ENCODE data around the gene POLDIP3. TPM values are rescaled to one million over a fixed set of nuclear protein-coding genes. Genes with fewer than 3 reads are reported as not detected.
A peak's percentile ranks its signal among the peaks of the same experiment; 100 is the strongest.

The POLDIP3 gene
- total RNA-seq, 2 experiments from 2014 or later, result 77.2 to 80.6 TPM

- peak overlapping the region; percentile 99 for H3K27ac Mint-ChIP-seq
- ChIA-PET CTCF (no interaction called here), POLR2A (interaction anchor here (1.0 to 4.2 kb wide), 4 partner anchors 11 to 450 kb away, joined by 3 to 52 read pairs (median 4); partner anchors contain the start of gene POLDIP3)
- H3K27me3 Mint-ChIP-seq (ENCODE audit: low read depth), result peaks cover 2% of the 10 kb centered on the region
- DNase-seq (no peak), ATAC-seq (no peak)
- peaks cover 24% of the 10 kb centered on the region for H3K4me1 Mint-ChIP-seq (ENCODE audit: low read depth)
- H3K9me3 Mint-ChIP-seq (ENCODE audit: insufficient read depth), result no peaks in the 10 kb centered on the region
- peaks cover 4% of the 10 kb centered on the region for H3K36me3 Mint-ChIP-seq (ENCODE audit: low read depth)
- H3K4me3 Mint-ChIP-seq, result peak overlapping the region; percentile 92
Observed at GRCh38 chr22:42648017-42648367, 33.3 kb upstream of the POLDIP3 start.

GRCh38 chr22:42646569-42647525, 32.2 kb upstream of the POLDIP3 start:
- peaks cover 2% of the 10 kb centered on the region for H3K27me3 Mint-ChIP-seq (ENCODE audit: low read depth)
- H3K4me1 Mint-ChIP-seq (ENCODE audit: low read depth), result peaks cover 26% of the 10 kb centered on the region
- no peak overlapping the region for H3K4me3 Mint-ChIP-seq
- no peak overlapping the region for H3K27ac Mint-ChIP-seq
- ChIA-PET POLR2A (interaction anchor here (1.0 to 4.2 kb wide), 4 partner anchors 13 to 451 kb away, joined by 3 to 52 read pairs (median 4); partner anchors contain the start of gene POLDIP3), CTCF (interaction anchor here (0.6 kb wide), 1 partner anchor 26 kb away, joined by 3 read pairs; no protein-coding TSS in a partner anchor)
- no peaks in the 10 kb centered on the region for H3K9me3 Mint-ChIP-seq (ENCODE audit: insufficient read depth)
- DNase-seq (no peak), ATAC-seq (no peak)
- H3K36me3 Mint-ChIP-seq (ENCODE audit: low read depth), result peaks cover 4% of the 10 kb centered on the region

- Mint-ChIP-seq H3K27ac (no peak overlapping the region), H3K27me3 (ENCODE audit: low read depth) (peaks cover 2% of the 10 kb centered on the region), H3K4me3 (no peak overlapping the region), H3K9me3 (ENCODE audit: insufficient read depth) (no peaks in the 10 kb centered on the region), H3K4me1 (ENCODE audit: low read depth) (peaks cover 26% of the 10 kb centered on the region), H3K36me3 (ENCODE audit: low read depth) (peaks cover 4% of the 10 kb centered on the region)
- no peak for DNase-seq
- POLR2A ChIA-PET, result interaction anchor here (1.0 to 4.2 kb wide), 3 partner anchors 13 to 31 kb away, joined by 4 to 52 read pairs (median 4); partner anchors contain the start of gene POLDIP3
- ATAC-seq, result no peak
- CTCF ChIA-PET, result no interaction called here
Observed at GRCh38 chr22:42645938-42646568, 31.4 kb upstream of the POLDIP3 start.

DNA sequence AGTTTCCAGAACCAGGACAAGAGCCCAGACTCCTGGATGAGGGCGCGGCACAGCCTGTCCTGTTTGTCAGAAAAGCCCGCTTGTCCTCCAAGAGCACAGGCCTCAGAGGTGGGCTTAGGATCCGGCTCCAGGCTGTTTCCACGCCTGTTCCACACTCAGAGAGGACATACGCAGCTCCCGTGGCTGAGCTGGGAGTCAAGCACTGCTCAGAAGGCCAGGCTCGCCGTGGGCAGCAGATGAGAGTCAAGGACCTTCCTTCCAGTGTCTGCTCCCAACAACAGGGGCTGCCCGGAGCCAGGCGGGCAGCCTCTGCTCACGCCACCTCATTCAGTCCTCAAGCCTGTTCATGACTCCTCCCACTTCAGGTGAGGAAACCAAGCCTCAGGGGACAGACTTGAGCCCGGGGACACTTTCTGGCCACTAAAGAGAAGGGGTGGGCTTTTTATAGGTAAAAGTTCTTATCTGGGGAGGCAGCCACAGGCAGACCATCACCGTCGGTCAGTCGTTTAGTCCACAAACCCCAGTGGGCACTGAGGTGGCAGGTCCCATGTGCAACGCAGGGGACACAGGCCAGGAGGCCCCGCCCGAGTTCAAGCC, 30.8 kb upstream of the POLDIP3 start:
- H3K27ac Mint-ChIP-seq, result no peak overlapping the region
- H3K9me3 Mint-ChIP-seq (ENCODE audit: insufficient read depth), result no peaks in the 10 kb centered on the region
- no peaks in the 10 kb centered on the region for H3K27me3 Mint-ChIP-seq (ENCODE audit: low read depth)
- CTCF ChIA-PET, result no interaction called here
- H3K4me3 Mint-ChIP-seq, result no peak overlapping the region
- DNase-seq (no peak), ATAC-seq (no peak)
- peaks cover 4% of the 10 kb centered on the region for H3K36me3 Mint-ChIP-seq (ENCODE audit: low read depth)
- H3K4me1 Mint-ChIP-seq (ENCODE audit: low read depth), result peaks cover 29% of the 10 kb centered on the region
- POLR2A ChIA-PET, result no interaction called here

DNA sequence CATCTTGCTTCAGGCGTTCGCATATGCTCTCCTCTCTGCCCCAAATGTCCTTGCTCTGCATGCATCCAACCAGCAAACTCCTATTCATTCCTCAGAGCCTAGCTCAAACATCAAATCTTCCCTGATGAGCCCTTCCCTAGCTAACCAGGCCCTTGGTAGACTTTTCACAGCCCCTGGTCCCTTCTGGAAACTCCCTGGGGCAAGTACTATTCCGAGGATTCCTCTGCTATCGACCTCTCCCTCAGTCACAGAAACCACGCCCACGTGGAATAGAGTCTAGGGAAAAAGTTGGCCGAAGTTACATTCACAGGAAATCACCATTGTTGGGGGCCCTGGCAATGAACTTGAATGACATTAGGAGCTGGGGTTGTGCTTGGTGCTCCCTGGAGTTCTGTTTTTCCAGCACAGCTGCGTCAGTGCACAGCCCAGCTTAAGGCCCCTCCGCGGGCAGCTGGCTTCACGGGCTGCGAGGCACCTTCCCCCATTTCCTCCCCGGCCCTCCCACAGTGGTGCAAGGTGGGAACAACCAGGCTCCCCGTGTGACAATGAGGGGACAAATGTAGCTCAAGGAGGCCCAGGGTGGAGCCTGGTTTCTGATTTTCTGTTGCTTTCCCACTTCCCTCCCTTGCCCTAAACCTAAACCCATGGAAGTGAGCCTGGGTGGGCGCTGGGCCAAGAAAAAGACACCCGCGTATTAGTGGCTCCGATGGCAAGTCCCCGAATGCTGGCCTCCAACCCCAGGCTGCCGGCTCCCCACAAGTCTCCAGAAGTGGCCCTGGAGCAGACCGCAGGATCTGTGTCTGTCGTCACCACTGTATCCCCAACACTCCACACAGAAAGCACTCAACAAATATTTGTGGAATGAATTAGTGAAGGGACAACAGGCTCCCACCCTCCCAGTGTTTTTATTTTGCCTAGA, 30.0 kb upstream of the POLDIP3 start:
- ATAC-seq (no peak), DNase-seq (no peak)
- Mint-ChIP-seq H3K27me3 (ENCODE audit: low read depth) (no peaks in the 10 kb centered on the region), H3K27ac (no peak overlapping the region), H3K36me3 (ENCODE audit: low read depth) (peaks cover 4% of the 10 kb centered on the region), H3K4me1 (ENCODE audit: low read depth) (peaks cover 34% of the 10 kb centered on the region), H3K9me3 (ENCODE audit: insufficient read depth) (no peaks in the 10 kb centered on the region), H3K4me3 (no peak overlapping the region)
- ChIA-PET CTCF (no interaction called here), POLR2A (interaction anchor here (4.9 kb wide), 1 partner anchor 30 kb away, joined by 33 read pairs; the partner anchor contains the start of gene POLDIP3)

- H3K36me3 Mint-ChIP-seq (ENCODE audit: low read depth), result peaks cover 4% of the 10 kb centered on the region
- ChIA-PET CTCF (interaction anchor here (2.1 kb wide), 1 partner anchor 22 kb away, joined by 11 read pairs; no protein-coding TSS in a partner anchor), POLR2A (interaction anchor here (4.9 kb wide), 1 partner anchor 29 kb away, joined by 33 read pairs; the partner anchor contains the start of gene POLDIP3)
- no peaks in the 10 kb centered on the region for H3K27me3 Mint-ChIP-seq (ENCODE audit: low read depth)
- no peak for DNase-seq
- ATAC-seq, result no peak
- no peak overlapping the region for H3K4me3 Mint-ChIP-seq
- no peaks in the 10 kb centered on the region for H3K9me3 Mint-ChIP-seq (ENCODE audit: insufficient read depth)
- H3K27ac Mint-ChIP-seq, result no peak overlapping the region
- H3K4me1 Mint-ChIP-seq (ENCODE audit: low read depth), result peaks cover 32% of the 10 kb centered on the region
Observed at GRCh38 chr22:42643634-42644421, 29.1 kb upstream of the POLDIP3 start.

- H3K4me3 Mint-ChIP-seq, result no peak overlapping the region
- ATAC-seq, result no peak
- H3K36me3 Mint-ChIP-seq (ENCODE audit: low read depth), result peaks cover 3% of the 10 kb centered on the region
- peak overlapping the region; percentile 10 for H3K27ac Mint-ChIP-seq
- CTCF ChIA-PET, result interaction anchor here (2.1 kb wide), 1 partner anchor 22 kb away, joined by 11 read pairs; no protein-coding TSS in a partner anchor
- peaks cover 31% of the 10 kb centered on the region for H3K4me1 Mint-ChIP-seq (ENCODE audit: low read depth)
- H3K27me3 Mint-ChIP-seq (ENCODE audit: low read depth), result no peaks in the 10 kb centered on the region
- no peaks in the 10 kb centered on the region for H3K9me3 Mint-ChIP-seq (ENCODE audit: insufficient read depth)
- no peak for DNase-seq
- POLR2A ChIA-PET, result interaction anchor here (4.9 kb wide), 1 partner anchor 28 kb away, joined by 33 read pairs; the partner anchor contains the start of gene POLDIP3
Observed at GRCh38 chr22:42642806-42643633, 28.3 kb upstream of the POLDIP3 start.

DNA sequence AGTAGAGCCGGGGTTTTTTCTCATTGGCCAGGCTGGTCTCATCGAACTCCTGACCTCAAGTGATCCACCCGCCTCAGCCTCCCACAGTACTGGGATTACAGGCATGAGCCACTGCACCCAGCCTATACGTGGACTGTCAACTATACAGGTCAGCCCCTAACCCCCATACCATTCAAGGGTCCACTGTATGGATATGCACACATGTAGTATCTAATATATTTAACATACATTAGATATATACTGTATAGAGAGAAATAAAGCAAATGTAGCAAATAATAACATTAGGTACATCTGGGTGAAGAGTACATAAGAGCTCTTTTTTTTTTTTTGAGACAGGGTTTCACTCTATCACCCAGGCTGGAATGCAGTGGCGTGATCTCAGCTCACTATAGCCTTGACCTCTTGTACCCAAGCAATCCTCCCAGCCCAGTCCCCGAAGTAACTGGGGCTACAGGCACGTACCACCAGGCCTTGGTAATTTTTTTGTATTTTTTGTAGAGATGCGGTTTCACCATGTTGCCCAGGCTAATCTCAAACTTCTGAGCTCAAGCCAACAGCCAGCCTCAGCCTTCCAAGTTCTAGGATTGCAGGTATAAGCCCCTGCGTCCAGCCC, 27.2 kb upstream of the POLDIP3 start:
- H3K27ac Mint-ChIP-seq, result no peak overlapping the region
- DNase-seq, result no peak
- H3K36me3 Mint-ChIP-seq (ENCODE audit: low read depth), result peaks cover 3% of the 10 kb centered on the region
- CTCF ChIA-PET, result interaction anchor here (2.1 kb wide), 1 partner anchor 20 kb away, joined by 11 read pairs; no protein-coding TSS in a partner anchor
- no peaks in the 10 kb centered on the region for H3K27me3 Mint-ChIP-seq (ENCODE audit: low read depth)
- peaks cover 22% of the 10 kb centered on the region for H3K4me1 Mint-ChIP-seq (ENCODE audit: low read depth)
- no peak for ATAC-seq
- no peak overlapping the region for H3K4me3 Mint-ChIP-seq
- POLR2A ChIA-PET, result interaction anchor here (4.9 kb wide), 1 partner anchor 27 kb away, joined by 33 read pairs; the partner anchor contains the start of gene POLDIP3
- H3K9me3 Mint-ChIP-seq (ENCODE audit: insufficient read depth), result no peaks in the 10 kb centered on the region

DNA sequence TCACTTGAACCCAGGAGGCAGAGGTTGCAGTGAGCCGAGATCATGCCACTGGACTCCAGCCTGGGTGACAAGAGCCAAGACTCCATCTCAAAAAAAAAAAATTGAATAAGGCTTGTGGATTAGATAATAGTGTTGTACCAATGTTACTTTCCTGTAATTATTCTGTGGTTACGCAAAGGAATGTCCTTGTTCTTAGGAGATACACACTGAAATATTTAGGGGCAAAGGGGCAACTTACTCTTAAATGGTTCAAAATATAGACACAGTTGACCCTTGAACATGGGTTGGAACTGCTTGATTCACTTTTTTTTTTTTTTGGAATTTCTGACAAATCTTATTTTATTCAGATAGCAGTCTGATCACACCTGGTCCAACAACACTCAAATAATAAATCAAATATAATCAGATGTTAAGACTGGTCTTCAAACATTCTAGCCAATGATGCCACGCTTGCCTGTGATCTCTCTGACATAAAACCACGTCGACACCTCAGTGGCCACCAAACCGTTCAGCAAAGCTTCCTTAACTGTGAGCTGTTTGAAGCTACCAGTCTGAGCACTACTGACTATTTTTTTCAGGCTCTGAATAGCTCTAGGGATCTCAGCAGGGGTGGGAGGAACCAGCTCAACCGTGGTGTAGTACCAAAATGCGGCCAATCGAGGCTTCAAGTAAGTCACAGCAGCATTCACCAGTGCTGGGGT, 25.0 kb upstream of the POLDIP3 start:
- Mint-ChIP-seq H3K4me3 (no peak overlapping the region), H3K27ac (no peak overlapping the region), H3K27me3 (ENCODE audit: low read depth) (no peaks in the 10 kb centered on the region), H3K9me3 (ENCODE audit: insufficient read depth) (no peaks in the 10 kb centered on the region), H3K4me1 (ENCODE audit: low read depth) (peaks cover 14% of the 10 kb centered on the region), H3K36me3 (ENCODE audit: low read depth) (peaks cover 4% of the 10 kb centered on the region)
- POLR2A ChIA-PET, result no interaction called here
- ATAC-seq (peak; percentile 40), DNase-seq (no peak)
- CTCF ChIA-PET, result interaction anchor here (1.0 kb wide), 1 partner anchor 19 kb away, joined by 3 read pairs; no protein-coding TSS in a partner anchor

Data from activated CD8-positive, alpha-beta T cell treated with anti-CD3 and anti-CD28 coated beads, Interleukin-2, amount 10 ng/mL, durations not matched to agents 7 days and 5 days (primary cell).